ENCODE results near the gene PKP3.
A peak's percentile ranks its signal among the peaks of the same experiment; 100 is the strongest.
"Not testable (repeated sequence)": the region's sequence is repeated elsewhere in the genome, so short reads cannot be mapped to it uniquely, and the experiment has no call there.

PKP3 gene

GRCh38 chr11:408154-409007, 14.4 kb downstream of the PKP3 start:
- Histone ChIP-seq H3K36me3 (ENCODE audit: control insufficient read depth in 2 of 2, insufficient read depth in 2 of 2, low read length in 2 of 2) (no peaks in the 10 kb centered on the region), H3K4me3 (ENCODE audit: low read length in 2 of 2) (no peak overlapping the region), H3K27me3 (ENCODE audit: control insufficient read depth in 1 of 2, insufficient read depth in 2 of 2, low read length in 2 of 2) (peaks cover 0 to 4% of the 10 kb centered on the region in 2 donors), H3K4me1 (ENCODE audit: control insufficient read depth, insufficient read depth, low read length) (peaks cover 15% of the 10 kb centered on the region), H3K9ac (ENCODE audit: low read length in 2 of 2) (no peak overlapping the region), H3K27ac (ENCODE audit: low read length) (no peak overlapping the region), H3K9me3 (ENCODE audit: control insufficient read depth in 2 of 2, low read length in 2 of 2) (no peaks in the 10 kb centered on the region)

DNA sequence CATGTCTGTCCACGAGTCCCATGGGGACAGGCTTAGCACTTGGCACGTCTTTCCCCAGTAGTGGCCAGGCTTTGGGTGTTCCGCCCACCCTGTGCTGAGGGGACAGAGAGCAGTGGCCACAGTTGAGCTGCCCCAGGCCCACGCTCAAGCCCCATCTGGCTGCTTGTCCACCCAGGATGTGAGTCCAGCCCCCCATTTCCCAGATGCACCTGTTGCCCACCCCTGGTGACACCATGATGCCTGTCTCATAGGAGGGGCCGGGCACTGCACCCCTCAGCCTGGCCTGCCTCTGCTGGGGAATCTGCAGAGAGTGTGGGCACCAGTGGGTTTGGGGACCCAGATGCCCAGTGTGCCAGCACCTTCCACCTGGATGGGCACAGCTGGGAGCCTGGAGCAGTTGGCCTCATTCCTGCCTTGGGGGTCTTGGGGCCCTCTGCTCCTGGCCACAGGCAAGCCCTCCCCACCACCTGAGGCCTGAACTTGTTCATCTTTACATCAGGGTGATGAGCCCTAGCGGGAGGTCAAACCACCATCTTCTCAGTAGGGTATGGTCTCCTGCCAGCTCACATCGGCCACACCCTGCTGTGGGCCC, 15.1 kb downstream of the PKP3 start:
- H3K36me3 ChIP-seq (ENCODE audit: control insufficient read depth in 2 of 2, insufficient read depth in 2 of 2, low read length in 2 of 2): no peaks in the 10 kb centered on the region
- no peaks in the 10 kb centered on the region for H3K9me3 ChIP-seq (ENCODE audit: control insufficient read depth in 2 of 2, low read length in 2 of 2)
- H3K9ac ChIP-seq (ENCODE audit: low read length in 2 of 2): no peak overlapping the region
- H3K27ac ChIP-seq (ENCODE audit: low read length): no peak overlapping the region
- no peak overlapping the region for H3K4me3 ChIP-seq (ENCODE audit: low read length in 2 of 2)
- peaks cover 15% of the 10 kb centered on the region for H3K4me1 ChIP-seq (ENCODE audit: control insufficient read depth, insufficient read depth, low read length)
- peaks cover 0 to 4% of the 10 kb centered on the region in 2 donors for H3K27me3 ChIP-seq (ENCODE audit: control insufficient read depth in 1 of 2, insufficient read depth in 2 of 2, low read length in 2 of 2)

- Histone ChIP-seq H3K27ac (ENCODE audit: low read length) (no peak overlapping the region), H3K4me1 (ENCODE audit: control insufficient read depth, insufficient read depth, low read length) (peaks cover 17% of the 10 kb centered on the region), H3K9me3 (ENCODE audit: control insufficient read depth in 2 of 2, low read length in 2 of 2) (no peaks in the 10 kb centered on the region), H3K4me3 (ENCODE audit: low read length in 2 of 2) (no peak overlapping the region), H3K27me3 (ENCODE audit: control insufficient read depth in 1 of 2, insufficient read depth in 2 of 2, low read length in 2 of 2) (peaks cover 2 to 7% of the 10 kb centered on the region in 2 donors), H3K36me3 (ENCODE audit: control insufficient read depth in 2 of 2, insufficient read depth in 2 of 2, low read length in 2 of 2) (no peaks in the 10 kb centered on the region), H3K9ac (ENCODE audit: low read length in 2 of 2) (no peak overlapping the region)
These were observed 15.8 kb downstream of the PKP3 start for GRCh38 chr11:409600-410483.

GRCh38 chr11:410711-411110, 16.7 kb downstream of the PKP3 start:
- not testable (repeated sequence) for H3K4me3 ChIP-seq (ENCODE audit: low read length in 2 of 2); H3K9me3 ChIP-seq (ENCODE audit: control insufficient read depth in 2 of 2, low read length in 2 of 2); H3K27ac ChIP-seq (ENCODE audit: low read length); H3K9ac ChIP-seq (ENCODE audit: low read length in 2 of 2); H3K36me3 ChIP-seq (ENCODE audit: control insufficient read depth in 2 of 2, insufficient read depth in 2 of 2, low read length in 2 of 2)
- Histone ChIP-seq H3K4me1 (ENCODE audit: control insufficient read depth, insufficient read depth, low read length) (peaks cover 17% of the 10 kb centered on the region), H3K27me3 (ENCODE audit: control insufficient read depth in 1 of 2, insufficient read depth in 2 of 2, low read length in 2 of 2) (peaks cover 5 to 14% of the 10 kb centered on the region in 2 donors)

- not testable (repeated sequence) for H3K9me3 ChIP-seq (ENCODE audit: control insufficient read depth in 2 of 2, low read length in 2 of 2); H3K4me3 ChIP-seq (ENCODE audit: low read length in 2 of 2); H3K27ac ChIP-seq (ENCODE audit: low read length); H3K36me3 ChIP-seq (ENCODE audit: control insufficient read depth in 2 of 2, insufficient read depth in 2 of 2, low read length in 2 of 2); H3K9ac ChIP-seq (ENCODE audit: low read length in 2 of 2)
- Histone ChIP-seq H3K4me1 (ENCODE audit: control insufficient read depth, insufficient read depth, low read length) (peaks cover 16% of the 10 kb centered on the region), H3K27me3 (ENCODE audit: control insufficient read depth in 1 of 2, insufficient read depth in 2 of 2, low read length in 2 of 2) (peaks cover 8 to 22% of the 10 kb centered on the region in 2 donors)
These were observed 17.5 kb downstream of the PKP3 start for GRCh38 chr11:411520-411919.

- Histone ChIP-seq H3K4me1 (ENCODE audit: control insufficient read depth, insufficient read depth, low read length) (peaks cover 14% of the 10 kb centered on the region), H3K9me3 (ENCODE audit: control insufficient read depth in 2 of 2, low read length in 2 of 2) (no peaks in the 10 kb centered on the region), H3K36me3 (ENCODE audit: control insufficient read depth in 2 of 2, insufficient read depth in 2 of 2, low read length in 2 of 2) (no peaks in the 10 kb centered on the region), H3K4me3 (ENCODE audit: low read length in 2 of 2) (no peak overlapping the region), H3K9ac (ENCODE audit: low read length in 2 of 2) (no peak overlapping the region), H3K27me3 (ENCODE audit: control insufficient read depth in 1 of 2, insufficient read depth in 2 of 2, low read length in 2 of 2) (peaks cover 8 to 33% of the 10 kb centered on the region in 2 donors), H3K27ac (ENCODE audit: low read length) (no peak overlapping the region)
These were observed 18.7 kb downstream of the PKP3 start for GRCh38 chr11:412641-413119.

DNA sequence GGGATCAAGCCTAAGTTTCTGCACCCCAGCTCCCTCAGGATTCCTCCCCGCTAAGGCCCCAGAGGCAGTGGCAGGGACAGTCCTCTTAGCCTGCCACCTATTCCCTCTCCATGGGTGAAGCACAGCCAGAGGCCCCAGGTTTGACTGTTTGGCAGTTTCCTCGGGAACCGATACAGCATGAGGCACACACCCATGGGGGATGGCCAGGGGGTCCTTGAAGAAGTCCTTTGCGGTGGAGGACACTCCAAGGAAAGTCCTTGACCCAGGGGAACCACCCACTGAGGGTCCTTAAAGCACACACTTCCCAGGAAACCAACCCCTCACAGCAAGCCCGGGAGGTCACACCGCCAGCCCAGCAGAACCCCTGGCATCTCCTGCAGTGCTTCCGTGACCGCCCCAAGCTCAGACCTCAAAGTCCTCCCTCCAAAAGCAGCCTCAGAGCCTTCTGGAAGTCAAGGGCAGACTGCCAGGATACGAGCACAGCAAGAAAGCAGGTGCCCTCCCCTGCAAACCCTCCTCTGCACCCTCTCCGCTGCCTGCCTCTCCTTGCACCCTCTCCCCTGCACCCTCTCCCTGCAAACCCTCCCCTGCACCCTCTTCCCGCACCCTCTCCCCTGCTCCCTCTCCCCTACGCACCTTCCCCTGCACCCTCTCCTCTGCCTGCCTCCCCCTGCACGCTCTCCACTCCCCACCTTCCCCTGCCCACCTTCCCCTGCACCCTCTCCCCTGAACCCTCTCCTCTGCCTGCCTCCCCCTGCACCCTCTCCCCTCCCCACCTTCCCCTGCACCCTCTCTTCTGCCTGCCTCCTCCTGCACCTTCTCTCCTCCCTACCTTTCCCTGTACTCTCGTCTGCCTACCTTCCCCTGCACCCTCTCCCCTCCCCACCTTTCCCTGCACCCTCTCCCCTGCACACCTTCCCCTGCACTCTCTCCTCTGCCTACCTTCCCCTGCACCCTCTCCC, 19.4 kb downstream of the PKP3 start:
- H3K36me3 ChIP-seq (ENCODE audit: control insufficient read depth in 2 of 2, insufficient read depth in 2 of 2, low read length in 2 of 2): no peaks in the 10 kb centered on the region
- no peak overlapping the region for H3K27ac ChIP-seq (ENCODE audit: low read length)
- H3K9ac ChIP-seq (ENCODE audit: low read length in 2 of 2): no peak overlapping the region
- peaks cover 13 to 36% of the 10 kb centered on the region in 2 donors for H3K27me3 ChIP-seq (ENCODE audit: control insufficient read depth in 1 of 2, insufficient read depth in 2 of 2, low read length in 2 of 2)
- peaks cover 14% of the 10 kb centered on the region for H3K4me1 ChIP-seq (ENCODE audit: control insufficient read depth, insufficient read depth, low read length)
- H3K9me3 ChIP-seq (ENCODE audit: control insufficient read depth in 2 of 2, low read length in 2 of 2): no peaks in the 10 kb centered on the region
- H3K4me3 ChIP-seq (ENCODE audit: low read length in 2 of 2): no peak overlapping the region

DNA sequence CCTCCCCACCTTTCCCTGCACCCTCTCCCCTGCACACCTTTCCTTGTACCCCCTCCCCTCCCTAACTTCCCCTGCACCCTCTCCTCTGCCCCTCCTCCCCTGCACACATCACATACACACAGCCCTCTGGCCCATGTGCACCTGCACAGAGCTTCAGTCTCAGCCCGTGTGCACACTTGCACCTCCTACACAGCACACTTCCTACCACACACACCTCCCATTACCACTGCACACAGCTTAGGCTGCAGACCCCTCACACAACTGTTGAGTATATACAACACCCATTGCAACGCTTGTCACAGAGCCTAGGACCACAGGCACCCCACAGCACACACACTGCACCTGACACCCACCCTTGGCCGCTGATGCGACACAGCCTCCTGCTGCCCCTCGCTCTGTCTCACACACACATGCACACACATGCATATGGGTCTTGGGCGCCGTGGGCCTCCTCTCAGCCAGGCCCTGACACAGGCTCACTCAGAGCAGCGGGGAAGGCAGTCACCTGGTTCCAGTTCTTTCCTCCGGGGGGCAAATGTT, 20.4 kb downstream of the PKP3 start:
- Histone ChIP-seq H3K4me1 (ENCODE audit: control insufficient read depth, insufficient read depth, low read length) (peaks cover 14% of the 10 kb centered on the region), H3K27ac (ENCODE audit: low read length) (no peak overlapping the region), H3K36me3 (ENCODE audit: control insufficient read depth in 2 of 2, insufficient read depth in 2 of 2, low read length in 2 of 2) (no peaks in the 10 kb centered on the region), H3K9ac (ENCODE audit: low read length in 2 of 2) (no peak overlapping the region), H3K27me3 (ENCODE audit: control insufficient read depth in 1 of 2, insufficient read depth in 2 of 2, low read length in 2 of 2) (peaks cover 17 to 42% of the 10 kb centered on the region in 2 donors), H3K9me3 (ENCODE audit: control insufficient read depth in 2 of 2, low read length in 2 of 2) (no peaks in the 10 kb centered on the region), H3K4me3 (ENCODE audit: low read length in 2 of 2) (peak overlapping the region in 1 of 2 donors; percentile 52)

- Histone ChIP-seq H3K36me3 (ENCODE audit: control insufficient read depth in 2 of 2, insufficient read depth in 2 of 2, low read length in 2 of 2) (no peaks in the 10 kb centered on the region), H3K27me3 (ENCODE audit: control insufficient read depth in 1 of 2, insufficient read depth in 2 of 2, low read length in 2 of 2) (peaks cover 25 to 45% of the 10 kb centered on the region in 2 donors), H3K9ac (ENCODE audit: low read length in 2 of 2) (no peak overlapping the region), H3K4me1 (ENCODE audit: control insufficient read depth, insufficient read depth, low read length) (peaks cover 14% of the 10 kb centered on the region), H3K9me3 (ENCODE audit: control insufficient read depth in 2 of 2, low read length in 2 of 2) (no peaks in the 10 kb centered on the region), H3K4me3 (ENCODE audit: low read length in 2 of 2) (peak overlapping the region in 1 of 2 donors; percentile 15), H3K27ac (ENCODE audit: low read length) (no peak overlapping the region)
These were observed 21.6 kb downstream of the PKP3 start for GRCh38 chr11:415640-416041.

Data from stomach smooth muscle (tissue), 2 donors.